Tongue (tissue), 2 donors: ENCODE results near the gene SERPINB3. TPM values are rescaled to one million over a fixed set of nuclear protein-coding genes. Genes with fewer than 3 reads are reported as not detected.
"Not testable (repeated sequence)": the region's sequence is repeated elsewhere in the genome, so short reads cannot be mapped to it uniquely, and the experiment has no call there.

Source experiments
- DNase-seq: peaks from one replicate; pipeline ENCODE4 v3.0.0-alpha.2; 2015
- total RNA-seq: library from RNA; depleted of rRNA; stranded (reverse); fragments of >200 nt; gene quantifications from one replicate; pipeline ENCODE4 v1.2.3, GENCODE V29; 2014

The SERPINB3 gene
- total RNA-seq, result 1.3 TPM

DNA sequence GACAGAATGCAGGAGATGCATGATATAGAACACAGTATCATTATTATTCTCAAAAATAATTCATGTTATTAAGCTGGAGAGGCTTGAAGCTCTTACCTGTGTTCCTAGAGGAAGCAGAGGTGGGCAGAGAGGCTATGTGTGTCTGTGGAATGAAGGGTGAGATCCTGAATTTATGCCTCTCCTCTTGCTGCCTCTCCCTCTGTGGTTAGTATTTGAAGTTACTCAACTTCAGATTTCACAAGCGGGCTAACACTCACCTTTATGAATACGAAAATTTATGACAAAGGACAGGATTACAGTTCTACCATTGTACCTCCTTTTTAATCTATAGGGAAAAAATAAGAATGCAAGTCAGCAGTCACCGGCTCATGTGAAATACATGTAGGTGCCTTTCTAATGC lies at the start of gene SERPINB3:
Gene SERPINB3 (minus strand): TSS at position 144 of the 400 bp plus-strand sequence. CDS start 677 bp downstream, outside the sequence.
- DNase-seq, result not testable (repeated sequence)

DNA sequence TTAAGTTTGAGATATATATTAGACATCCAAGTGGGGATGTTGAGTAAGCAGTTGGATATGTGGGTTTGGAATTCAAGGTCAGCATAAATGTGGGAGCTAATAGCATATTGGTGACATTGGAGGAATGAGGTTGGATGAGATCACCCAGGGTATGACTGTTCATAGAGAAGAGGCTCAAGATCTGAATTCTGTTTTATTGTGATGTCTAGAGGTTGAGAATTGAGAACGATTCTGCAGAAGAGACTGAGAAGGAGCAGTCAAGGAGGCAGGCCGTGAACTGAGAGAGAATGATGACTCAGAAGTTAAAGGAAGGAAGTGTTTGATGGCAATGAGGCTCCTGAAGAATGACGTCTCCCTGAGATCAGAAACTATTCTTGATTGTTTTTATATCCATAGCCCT lies 47.0 kb upstream of the SERPINB3 start:
- DNase-seq, result no peak

DNA sequence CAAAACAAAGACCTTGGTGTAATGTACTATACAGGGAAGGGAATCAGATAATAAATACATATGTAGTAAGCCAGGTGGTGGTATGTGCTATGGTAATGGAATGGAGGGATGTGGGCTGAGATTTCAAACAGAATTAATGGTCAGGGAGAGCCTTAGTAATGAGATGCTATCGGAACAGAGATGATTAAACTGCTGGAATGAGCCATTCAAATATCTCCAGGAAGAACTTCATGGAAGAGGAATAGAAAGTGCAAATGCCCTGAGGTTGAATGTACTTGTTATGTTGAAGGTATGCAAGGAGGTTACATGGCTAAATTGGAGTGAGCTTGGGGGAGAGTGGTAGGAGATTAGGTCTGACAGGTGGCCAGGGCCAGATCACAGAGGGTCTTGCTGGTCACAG lies 46.1 kb upstream of the SERPINB3 start:
- DNase-seq, result no peak

DNA sequence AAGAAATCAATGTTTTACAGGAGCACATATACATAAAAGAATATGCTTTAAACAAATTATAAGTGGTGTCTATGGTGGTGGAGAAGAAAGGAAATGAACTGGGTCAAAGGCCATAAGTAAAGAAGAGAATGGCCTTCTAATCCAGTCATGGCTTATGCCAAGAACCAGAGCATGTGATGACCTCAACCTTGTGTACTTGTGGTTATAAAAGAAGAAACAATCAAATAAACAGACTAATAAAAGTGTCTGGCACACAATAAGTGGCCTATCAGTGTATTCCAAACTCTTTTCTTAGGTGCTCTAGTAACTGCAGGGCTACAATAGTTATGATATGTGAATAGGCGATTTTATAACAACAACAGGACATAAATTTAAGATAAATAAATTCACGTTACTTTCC lies 43.7 kb upstream of the SERPINB3 start:
- DNase-seq, result no peak

DNA sequence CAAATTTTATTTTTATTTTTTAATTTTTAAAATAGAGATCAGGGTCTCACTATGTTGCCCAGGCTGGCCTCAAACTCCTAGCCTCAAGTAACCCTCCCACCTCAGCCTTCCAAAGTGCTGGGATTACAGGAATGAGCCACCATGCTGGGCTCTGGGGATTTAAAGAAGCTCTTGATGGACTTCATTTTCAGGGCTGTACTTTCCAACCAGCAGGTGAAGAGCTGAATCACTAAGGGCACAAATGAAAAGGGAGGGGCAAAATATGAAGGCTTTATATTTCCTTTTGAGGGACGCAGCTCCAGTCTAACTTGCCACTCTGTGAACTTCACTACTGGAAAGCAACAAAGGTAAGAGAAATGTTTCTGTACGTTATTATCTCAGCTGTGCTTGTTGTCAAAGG lies 41.0 kb upstream of the SERPINB3 start, which contains the start of gene SERPINB11:
Gene SERPINB11 (plus strand): TSS at position 301 of the 400 bp plus-strand sequence. CDS start 7,234 bp downstream, outside the sequence.
- DNase-seq, result no peak

DNA sequence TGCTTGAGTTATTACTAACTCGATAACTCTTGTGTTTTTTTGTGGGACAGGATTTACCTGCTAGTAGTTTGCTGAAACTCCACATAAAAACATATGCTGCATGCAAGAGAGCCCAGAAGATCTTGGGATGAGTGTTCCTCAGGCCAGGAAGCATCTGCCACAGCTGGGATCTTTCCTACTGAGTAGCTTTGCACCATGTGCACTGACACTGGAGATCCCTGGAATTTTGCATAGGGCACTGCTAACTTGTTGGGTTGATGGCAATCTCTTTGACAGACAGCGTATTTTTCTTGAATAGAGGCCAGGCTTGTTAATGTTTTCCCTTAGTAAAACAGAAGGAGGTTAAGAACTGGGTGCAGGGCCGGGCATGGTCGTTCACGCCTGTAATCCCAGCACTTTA lies 40.3 kb upstream of the SERPINB3 start:
- DNase-seq, result no peak

DNA sequence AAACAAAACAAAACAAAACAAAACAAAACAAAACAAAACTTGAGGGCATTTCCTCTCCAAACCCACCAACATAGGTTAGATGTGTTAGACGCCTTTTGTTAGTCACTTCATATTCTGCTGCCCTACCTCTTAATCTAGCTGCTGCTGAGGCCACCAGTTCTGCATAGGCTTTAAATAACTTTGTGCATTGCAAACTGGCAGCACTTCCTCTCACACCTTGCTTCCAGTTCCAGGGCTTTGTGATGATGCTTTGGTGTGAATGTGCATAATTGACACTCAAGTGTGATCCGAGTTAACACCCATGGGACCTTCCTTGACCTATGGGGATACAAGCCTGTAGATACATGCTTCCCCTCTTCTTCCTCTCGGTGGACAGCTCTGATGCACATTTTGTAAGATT lies 38.8 kb upstream of the SERPINB3 start:
- no peak for DNase-seq

DNA sequence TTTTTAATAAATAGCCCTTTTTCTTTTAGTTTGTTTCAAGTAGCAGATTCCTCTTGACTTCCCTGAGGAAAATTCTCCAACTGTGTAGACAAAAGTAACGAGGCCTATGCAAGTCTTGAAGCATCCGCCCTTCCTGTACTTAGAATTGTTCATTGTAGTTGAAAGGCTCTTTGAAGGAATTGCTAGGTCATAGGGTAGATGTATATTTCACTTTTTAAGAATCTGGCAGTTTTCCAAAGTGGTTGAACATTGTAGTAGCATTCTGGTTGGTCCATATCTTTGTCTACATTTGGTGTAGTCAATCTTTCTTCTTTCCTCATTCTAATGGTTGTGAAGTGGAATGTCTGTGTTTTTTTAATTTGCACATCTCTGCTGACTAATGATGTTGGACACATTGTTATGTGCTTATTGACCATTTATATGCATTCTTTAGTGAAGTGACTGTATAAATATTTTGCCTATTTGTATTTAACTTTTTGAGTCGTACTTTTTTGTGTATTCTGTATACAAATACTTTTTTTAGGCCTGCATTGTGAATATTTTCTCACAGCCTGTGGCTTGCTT lies 35.5 kb upstream of the SERPINB3 start:
- no peak for DNase-seq

DNA sequence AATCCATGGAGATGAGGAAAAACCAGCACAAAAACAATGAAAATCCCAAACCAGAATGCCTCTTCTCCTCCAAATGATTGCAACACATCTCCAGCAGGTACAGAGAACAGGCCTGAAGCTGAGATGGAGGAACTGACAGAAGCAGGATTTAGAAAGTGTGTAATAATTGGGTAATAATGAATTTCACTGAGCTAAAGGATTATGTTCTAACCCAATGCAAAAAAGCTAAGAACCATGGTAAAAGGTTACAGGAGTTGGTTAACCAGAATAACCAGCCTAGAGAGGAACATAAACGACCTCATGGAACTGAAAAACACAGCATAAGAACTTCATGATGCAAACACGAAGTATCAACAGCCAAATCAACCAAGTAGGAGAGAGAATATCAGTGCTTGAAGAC lies 27.4 kb upstream of the SERPINB3 start:
- no peak for DNase-seq

DNA sequence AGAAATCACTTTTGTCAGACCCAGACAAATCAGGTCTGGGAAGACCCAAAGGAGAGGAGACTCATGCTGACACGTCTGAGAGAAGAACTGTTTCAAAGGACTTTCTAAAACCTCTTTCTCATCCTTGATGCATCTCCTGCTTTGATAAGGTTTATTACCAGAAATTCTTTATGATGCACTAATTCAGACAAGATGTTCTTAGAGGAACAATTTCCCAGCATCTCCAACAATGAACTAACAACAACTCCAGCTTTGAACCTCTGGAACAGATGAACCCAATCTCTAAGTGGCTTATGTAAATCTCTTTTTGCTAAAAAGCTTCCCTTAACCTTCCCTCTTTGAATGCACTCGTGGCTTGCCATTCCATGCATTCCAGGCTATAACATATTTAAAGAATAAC lies 25.2 kb upstream of the SERPINB3 start:
- no peak for DNase-seq

DNA sequence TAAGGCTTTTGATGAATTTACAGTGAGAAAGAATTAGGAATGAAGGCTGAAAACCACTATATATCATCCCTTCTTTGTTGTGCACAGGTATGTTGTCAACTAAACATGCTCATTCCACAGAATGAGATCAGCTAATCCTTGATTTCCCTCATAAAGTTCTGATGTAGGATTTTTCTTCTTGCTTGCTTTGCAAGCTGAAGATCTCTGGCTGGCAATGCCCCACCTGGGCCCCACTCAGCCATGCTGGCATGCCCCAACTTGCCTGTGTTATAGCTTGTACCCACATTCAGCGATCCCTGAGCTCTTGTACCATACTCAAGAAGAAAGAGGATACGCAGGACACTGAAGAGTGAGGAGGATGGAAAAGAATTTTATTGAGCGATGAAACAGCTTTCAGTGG lies 23.0 kb upstream of the SERPINB3 start:
- DNase-seq, result no peak

DNA sequence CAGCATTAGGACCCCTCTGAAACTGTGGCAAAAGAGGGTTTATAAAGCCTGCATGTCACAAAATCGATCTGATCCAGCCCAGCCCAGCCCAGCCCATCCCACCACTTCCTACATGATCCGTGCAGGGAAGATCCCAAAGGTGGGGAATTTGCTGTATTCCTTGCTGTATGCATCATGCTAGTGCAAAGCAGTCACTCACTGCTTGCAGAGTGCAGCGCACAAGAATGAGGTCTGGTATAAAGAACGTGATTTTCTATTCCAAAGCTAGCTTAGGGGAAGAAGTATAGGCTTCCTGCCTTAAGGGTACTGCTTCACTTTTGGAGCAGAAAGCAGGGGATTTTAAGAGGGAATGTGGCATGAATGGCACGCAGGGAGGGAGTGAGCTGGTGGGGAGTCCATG lies 22.2 kb upstream of the SERPINB3 start:
- DNase-seq, result no peak

DNA sequence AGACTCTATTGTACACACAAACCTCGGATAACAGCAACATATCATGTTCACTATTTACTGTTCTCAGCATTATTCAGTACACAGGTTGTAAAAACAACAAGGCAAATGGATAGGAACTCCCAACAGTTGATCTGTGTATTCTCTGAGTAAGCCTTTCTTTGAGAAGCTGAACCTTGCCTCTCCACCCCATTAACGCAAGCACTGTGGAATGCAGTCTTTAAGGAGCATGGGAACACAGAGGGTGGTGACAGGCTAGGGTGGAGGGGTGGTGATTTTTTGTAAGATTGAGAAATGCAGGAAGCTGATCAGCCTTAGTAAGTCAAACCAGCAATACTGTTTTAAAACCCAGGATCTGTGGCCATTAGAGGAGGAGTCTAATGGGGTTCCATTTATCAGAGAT lies 21.5 kb upstream of the SERPINB3 start:
- peak; percentile 13 for DNase-seq

DNA sequence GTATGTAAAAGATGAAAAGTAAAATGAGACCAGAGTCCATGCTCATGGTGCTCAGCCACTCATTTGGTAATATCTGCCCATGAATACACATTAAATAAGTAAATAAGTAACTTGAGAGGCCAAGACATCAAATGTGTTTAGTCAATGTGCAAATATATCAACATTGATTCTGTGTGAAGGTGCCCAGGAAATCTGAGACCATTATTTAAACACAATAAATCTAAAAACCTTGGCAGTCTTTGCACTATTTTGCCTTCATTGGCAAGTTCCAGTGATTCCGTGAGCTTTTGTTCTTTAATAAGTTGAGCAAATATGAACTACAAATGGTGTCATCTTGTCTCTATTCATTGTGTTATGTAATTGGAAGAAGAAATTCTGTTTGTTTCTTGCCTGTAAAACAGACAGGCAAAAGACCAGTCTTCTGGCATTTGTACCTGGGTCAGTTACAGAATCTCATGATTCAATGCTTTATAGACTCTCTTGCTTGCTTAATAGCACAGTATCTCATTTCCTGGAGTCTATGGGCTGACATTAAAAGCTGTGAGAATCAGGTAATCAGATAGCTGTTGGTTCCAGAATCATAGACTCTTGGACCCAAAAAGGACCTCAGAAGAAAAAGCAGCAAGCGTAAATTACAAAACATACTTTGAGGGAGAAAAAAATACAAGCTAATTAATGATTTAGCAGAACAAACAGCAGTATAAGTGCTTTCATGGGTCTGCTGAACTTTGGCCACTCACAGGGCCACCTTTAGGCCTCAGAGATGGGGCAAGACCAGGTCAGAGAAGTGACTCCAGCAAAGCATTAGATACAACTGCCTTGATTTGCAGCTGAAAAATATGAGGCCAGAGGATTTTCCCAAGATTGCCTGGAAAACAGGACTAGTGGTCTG lies 20.0 kb upstream of the SERPINB3 start:
- no peak for DNase-seq

DNA sequence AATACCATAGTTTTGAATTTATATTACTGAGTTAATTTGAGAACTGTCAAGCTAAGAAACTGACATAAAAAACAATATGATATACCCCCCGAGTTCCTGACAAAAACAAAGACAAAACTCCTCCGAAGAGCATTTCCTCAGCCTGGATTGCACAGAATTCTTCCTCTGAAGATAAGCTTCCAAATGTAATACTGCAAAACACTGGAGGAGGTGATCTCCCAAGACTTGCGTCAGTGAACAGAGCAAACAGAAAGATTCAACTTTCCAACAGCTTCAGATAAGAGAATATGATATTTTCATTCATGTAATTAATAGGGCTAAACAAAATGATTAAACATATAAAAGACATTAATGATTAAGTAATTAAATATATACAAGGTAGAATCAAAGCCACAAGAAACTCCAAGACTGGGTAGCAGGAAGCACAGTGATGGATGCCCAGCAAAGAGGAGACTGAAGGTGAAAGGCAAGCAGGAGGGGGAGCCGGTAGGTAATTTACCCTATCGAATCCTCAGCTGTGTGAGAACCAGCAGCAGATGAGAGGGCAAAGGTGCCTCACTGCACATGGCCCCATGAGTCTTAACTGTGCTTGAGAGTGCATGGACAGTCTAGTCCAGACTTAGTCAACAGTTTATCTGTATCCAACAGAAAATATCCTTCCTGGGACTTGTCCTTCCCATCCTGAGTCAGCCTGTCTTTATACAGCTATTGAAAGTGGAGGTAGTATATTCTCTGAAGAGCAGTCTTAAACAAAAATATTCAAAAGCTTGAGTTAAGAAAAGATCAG lies 18.3 kb upstream of the SERPINB3 start:
- no peak for DNase-seq

DNA sequence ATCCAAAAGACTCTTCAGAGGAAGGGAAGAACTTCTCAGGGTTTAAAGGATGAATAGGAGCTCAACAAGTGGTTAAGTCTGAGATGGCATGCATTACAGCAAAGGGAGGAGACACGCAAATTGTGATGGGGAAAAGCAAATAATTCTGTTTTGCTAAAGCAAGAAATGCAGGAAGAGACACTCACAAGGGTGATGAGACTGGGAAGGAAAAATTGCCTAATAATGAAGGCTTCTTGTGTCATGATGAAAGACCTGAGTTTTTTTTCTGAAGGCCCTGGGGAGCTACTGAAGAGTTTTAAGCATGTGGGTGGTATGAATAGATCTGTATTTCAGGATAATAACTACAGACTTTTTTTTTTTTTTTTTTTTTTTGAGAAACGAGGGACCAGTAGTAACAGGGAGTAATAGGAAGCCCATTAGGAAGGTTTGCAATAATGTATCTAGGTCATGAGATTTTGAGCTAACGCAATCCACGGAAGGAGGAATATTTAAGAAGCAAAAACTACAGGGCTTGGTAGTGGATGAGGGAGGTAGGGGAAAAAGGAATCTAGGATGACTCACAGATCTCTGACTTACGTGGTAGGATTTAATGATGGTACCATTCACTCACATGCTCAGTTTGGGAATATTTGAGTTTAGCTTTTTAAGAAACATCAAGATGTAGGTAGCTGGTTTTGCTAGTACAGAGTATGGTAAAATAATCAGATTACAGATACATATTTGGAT lies 16.0 kb upstream of the SERPINB3 start:
- DNase-seq, result no peak

DNA sequence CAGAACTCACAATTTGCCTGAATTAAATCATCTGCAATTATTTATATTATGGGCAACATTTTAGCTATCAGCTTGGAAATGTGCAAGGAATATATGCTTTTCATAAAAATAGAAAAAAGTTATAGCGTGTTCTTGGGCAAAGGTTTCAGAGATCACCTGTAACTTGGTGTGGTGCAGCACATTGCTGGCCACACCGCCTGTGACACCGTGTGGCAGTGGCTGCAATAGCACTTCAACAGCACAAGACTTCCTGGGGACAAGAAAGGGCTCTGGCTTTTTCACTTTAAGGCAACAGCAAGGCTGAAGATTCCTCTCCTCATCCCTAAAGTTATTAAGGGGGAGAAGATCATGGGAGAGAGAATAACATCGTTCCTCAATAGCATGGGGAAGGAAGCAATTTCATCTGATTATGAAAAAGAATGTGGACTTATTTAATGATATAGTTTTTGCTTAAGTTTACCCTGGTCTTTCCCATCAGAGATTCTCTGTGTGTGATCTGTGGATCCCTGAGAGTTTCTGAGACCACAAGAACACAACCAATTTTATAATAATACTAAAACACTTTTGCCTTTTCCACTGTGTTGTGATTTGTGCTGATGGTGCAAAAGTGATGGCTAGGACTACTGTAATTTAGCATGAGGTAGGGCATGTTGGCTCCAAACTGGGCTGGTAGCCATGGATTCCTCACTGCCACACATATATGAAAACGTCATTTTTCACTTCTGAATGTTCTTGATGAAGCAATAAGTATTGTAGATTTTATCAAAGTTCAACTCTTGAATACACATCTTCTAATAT lies 15.0 kb upstream of the SERPINB3 start:
- DNase-seq, result no peak

DNA sequence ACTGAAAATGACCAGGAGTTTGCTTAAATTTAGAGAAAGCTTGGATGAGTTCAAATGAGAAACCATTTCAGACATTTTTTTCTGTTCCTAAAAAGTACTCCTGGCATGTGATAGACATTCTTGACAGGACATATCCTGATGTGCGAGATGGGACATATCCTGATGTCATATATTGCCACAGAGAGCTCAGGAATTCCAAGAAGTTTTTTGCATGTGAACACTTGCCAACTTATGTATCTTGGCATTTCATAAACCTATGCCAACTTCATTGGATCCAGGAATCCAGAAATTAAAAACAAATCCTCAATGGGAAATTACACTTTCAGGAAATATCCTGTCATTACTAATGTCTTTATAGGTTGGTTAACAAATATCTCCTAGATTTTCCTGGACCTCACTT lies 2.9 kb upstream of the SERPINB3 start:
- no peak for DNase-seq

DNA sequence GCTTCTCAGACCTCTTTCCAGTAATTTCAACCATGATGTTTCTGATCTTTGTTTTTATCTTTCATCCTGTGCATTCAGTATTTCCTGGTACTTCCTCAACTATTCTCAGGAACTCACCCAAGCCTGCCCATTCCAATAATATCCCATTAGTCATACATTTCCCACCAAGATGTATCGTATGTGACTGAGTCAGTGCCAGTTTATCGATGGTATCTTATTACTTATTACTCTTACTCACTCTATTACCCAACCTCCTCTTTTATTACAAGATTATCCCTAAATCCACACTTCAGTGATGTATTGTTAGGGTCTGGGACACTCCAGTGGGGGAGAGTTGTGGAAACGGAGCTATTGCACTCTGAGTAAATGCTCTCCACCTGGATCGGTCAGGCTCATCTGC lies 2.8 kb downstream of the SERPINB3 start:
- not testable (repeated sequence) for DNase-seq

DNA sequence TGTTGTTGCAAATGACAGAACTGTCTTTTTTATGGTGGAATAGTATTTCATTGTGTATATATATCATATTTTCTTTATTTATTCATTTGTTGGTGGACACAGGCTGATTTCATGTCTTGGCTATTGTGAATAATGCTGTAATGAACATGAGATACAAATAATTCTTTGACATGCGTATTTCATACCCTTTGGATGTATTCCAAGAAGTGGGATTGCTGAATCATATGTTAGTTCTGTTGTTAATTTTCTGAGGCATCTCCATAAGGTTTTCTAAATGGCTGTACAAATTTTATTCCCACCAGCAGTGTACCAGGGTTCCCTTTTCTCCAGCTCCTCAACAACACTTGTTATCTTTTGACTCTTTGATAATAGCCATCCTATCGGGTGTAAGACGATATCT lies 11.4 kb downstream of the SERPINB3 start:
- DNase-seq, result not testable (repeated sequence)

DNA sequence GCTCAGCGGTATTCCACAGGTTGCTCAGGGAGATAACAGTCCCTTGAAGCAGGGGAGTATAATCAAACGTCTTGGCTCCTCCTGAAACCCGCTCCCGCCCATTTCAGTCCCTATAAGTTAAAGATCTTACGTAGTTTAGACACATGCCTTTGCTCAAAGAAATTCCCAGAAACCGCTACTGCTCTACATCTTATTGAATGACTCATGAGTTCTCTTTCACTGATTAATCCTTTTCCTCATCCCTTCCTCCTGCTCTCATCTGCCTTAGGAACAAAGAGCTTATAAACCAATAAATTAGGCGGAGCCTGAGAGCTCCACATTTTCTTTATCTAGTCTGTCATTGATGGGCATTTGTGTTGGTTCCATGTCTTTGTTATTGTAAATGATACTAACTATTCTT lies 13.5 kb downstream of the SERPINB3 start:
- DNase-seq, result no peak
